ENCODE measurements around the gene KIF20B. TPM values are rescaled to one million over a fixed set of nuclear protein-coding genes. Genes with fewer than 3 reads are reported as not detected.

The KIF20B gene
- total RNA-seq, 1 experiment from 2014 or later: 78.9 TPM

DNA sequence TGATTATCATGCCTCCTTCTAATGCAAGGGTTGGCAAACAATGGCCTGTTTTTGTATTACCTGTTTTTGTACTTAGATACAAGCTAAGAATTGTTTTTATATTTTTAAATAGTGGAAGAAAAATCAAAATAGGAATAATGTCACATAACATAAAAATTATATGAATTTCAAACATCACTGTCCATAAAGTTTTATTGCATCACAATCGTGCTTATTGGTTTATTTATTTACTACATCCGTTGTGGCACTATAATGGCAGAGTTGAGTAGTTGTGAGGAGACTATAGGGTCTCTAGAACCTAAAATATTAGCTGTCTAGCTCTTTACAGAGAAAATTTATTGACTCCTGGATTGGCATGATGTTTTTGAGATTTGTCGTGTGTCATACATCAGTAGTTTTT, 4.1 kb downstream of the KIF20B start:
- intact Hi-C loops (cut with micrococcal nuclease; ENCODE audit: unreplicated experiment): no loop called here
- ChIA-PET POLR2A (ENCODE audit: low non-redundant PET) (no interaction called here), CTCF (no interaction called here)
- no TSS peak for BruUV-seq (replicated peaks)
- H3K27me3 ChIP-seq (replicated peaks; ENCODE audit: insufficient read depth, low read depth, low read length, poor library complexity): no peaks in the 10 kb centered on the region
- H3K4me1 ChIP-seq (ENCODE audit: insufficient read depth, low read length, poor library complexity, severe bottlenecking): peaks cover 18% of the 10 kb centered on the region
- no peak for TF ChIP-seq EZH2 (IDR thresholded peaks at IDR 0.05; ENCODE audit: borderline replicate concordance, low read depth, low read length, poor library complexity, severe bottlenecking)
- TF ChIP-seq, protein P1, sequence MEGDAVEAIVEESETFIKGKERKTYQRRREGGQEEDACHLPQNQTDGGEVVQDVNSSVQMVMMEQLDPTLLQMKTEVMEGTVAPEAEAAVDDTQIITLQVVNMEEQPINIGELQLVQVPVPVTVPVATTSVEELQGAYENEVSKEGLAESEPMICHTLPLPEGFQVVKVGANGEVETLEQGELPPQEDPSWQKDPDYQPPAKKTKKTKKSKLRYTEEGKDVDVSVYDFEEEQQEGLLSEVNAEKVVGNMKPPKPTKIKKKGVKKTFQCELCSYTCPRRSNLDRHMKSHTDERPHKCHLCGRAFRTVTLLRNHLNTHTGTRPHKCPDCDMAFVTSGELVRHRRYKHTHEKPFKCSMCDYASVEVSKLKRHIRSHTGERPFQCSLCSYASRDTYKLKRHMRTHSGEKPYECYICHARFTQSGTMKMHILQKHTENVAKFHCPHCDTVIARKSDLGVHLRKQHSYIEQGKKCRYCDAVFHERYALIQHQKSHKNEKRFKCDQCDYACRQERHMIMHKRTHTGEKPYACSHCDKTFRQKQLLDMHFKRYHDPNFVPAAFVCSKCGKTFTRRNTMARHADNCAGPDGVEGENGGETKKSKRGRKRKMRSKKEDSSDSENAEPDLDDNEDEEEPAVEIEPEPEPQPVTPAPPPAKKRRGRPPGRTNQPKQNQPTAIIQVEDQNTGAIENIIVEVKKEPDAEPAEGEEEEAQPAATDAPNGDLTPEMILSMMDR (conservative IDR thresholded peaks at IDR 0.05; ENCODE audit: low read depth, low read length): no peak
- DNase-seq (ENCODE audit: low spot score): no peak
- no peak overlapping the region for H3K27ac ChIP-seq (ENCODE audit: low read depth, low read length, poor library complexity, severe bottlenecking)
- H3K4me3 ChIP-seq (ENCODE audit: low read depth, low read length, poor library complexity, severe bottlenecking): no peak overlapping the region
- no peaks in the 10 kb centered on the region for H3K36me3 ChIP-seq (ENCODE audit: insufficient read depth, low read length, poor library complexity, severe bottlenecking)
- H3K9me3 ChIP-seq (ENCODE audit: low read depth, low read length, poor library complexity, severe bottlenecking): no peaks in the 10 kb centered on the region

GRCh38 chr10:89706011-89706410, 4.6 kb downstream of the KIF20B start:
- Histone ChIP-seq H3K27ac (ENCODE audit: low read depth, low read length, poor library complexity, severe bottlenecking) (no peak overlapping the region), H3K9me3 (ENCODE audit: low read depth, low read length, poor library complexity, severe bottlenecking) (no peaks in the 10 kb centered on the region), H3K4me3 (ENCODE audit: low read depth, low read length, poor library complexity, severe bottlenecking) (no peak overlapping the region), H3K36me3 (ENCODE audit: insufficient read depth, low read length, poor library complexity, severe bottlenecking) (peaks cover 5% of the 10 kb centered on the region), H3K4me1 (ENCODE audit: insufficient read depth, low read length, poor library complexity, severe bottlenecking) (peaks cover 18% of the 10 kb centered on the region), H3K27me3 (replicated peaks; ENCODE audit: insufficient read depth, low read depth, low read length, poor library complexity) (no peaks in the 10 kb centered on the region)
- intact Hi-C loops (cut with micrococcal nuclease; ENCODE audit: unreplicated experiment): no loop called here
- CTCF ChIA-PET: no interaction called here
- no peak for TF ChIP-seq EZH2 (IDR thresholded peaks at IDR 0.05; ENCODE audit: borderline replicate concordance, low read depth, low read length, poor library complexity, severe bottlenecking)
- TF ChIP-seq, protein P1 (conservative IDR thresholded peaks at IDR 0.05; ENCODE audit: low read depth, low read length): no peak
- no TSS peak for BruUV-seq (replicated peaks)
- POLR2A ChIA-PET (ENCODE audit: low non-redundant PET): no interaction called here
- DNase-seq (ENCODE audit: low spot score): no peak

GRCh38 chr10:89707372-89707771, 6.0 kb downstream of the KIF20B start:
- Histone ChIP-seq H3K4me3 (ENCODE audit: low read depth, low read length, poor library complexity, severe bottlenecking) (no peak overlapping the region), H3K4me1 (ENCODE audit: insufficient read depth, low read length, poor library complexity, severe bottlenecking) (peaks cover 18% of the 10 kb centered on the region), H3K36me3 (ENCODE audit: insufficient read depth, low read length, poor library complexity, severe bottlenecking) (peaks cover 15% of the 10 kb centered on the region), H3K27me3 (replicated peaks; ENCODE audit: insufficient read depth, low read depth, low read length, poor library complexity) (no peaks in the 10 kb centered on the region), H3K27ac (ENCODE audit: low read depth, low read length, poor library complexity, severe bottlenecking) (no peak overlapping the region), H3K9me3 (ENCODE audit: low read depth, low read length, poor library complexity, severe bottlenecking) (no peaks in the 10 kb centered on the region)
- POLR2A ChIA-PET (ENCODE audit: low non-redundant PET): no interaction called here
- TF ChIP-seq EZH2 (IDR thresholded peaks at IDR 0.05; ENCODE audit: borderline replicate concordance, low read depth, low read length, poor library complexity, severe bottlenecking): no peak
- TF ChIP-seq, protein P1 (conservative IDR thresholded peaks at IDR 0.05; ENCODE audit: low read depth, low read length): no peak
- no peak for DNase-seq (ENCODE audit: low spot score)
- BruUV-seq (replicated peaks): no TSS peak
- intact Hi-C loops (cut with micrococcal nuclease; ENCODE audit: unreplicated experiment): no loop called here
- CTCF ChIA-PET: interaction anchor here (0.7 kb wide), 1 partner anchor 82 kb away, joined by 5 read pairs; no protein-coding TSS in a partner anchor

Measured in A673 (cell line).